ENCODE measurements around the gene PRICKLE4. TPM values are rescaled to one million over a fixed set of nuclear protein-coding genes. Genes with fewer than 3 reads are reported as not detected.

Gene PRICKLE4
- total and polyA plus RNA-seq, 2 of the 13 experiments (the other 11 are each of a cell fraction or from before 2014, with no cell fraction given), result 0.92 to 1.2 TPM

GRCh38 chr6:41777551-41778285, 2.9 kb upstream of the PRICKLE4 start:
- Histone ChIP-seq H2AFZ (ENCODE audit: low read length) (no peak overlapping the region), H3K9me3 (ENCODE audit: low read length) (no peaks in the 10 kb centered on the region), H4K20me1 (ENCODE audit: insufficient read depth, low read length) (no peaks in the 10 kb centered on the region), H3K27me3 (ENCODE audit: control insufficient read depth in 1 of 2, insufficient read depth in 2 of 2, low read length in 2 of 2) (no peaks in the 10 kb centered on the region; a peak in 2 of 5 replicates), H3K4me1 (ENCODE audit: insufficient read depth, low read length) (peaks cover 34% of the 10 kb centered on the region), H3K27ac (ENCODE audit: extremely low read length, insufficient read depth, low read length) (no peak overlapping the region), H3K36me3 (replicated peaks in 1 of 2; ENCODE audit: control insufficient read depth in 1 of 2, insufficient read depth in 2 of 2, low read length in 2 of 2) (peaks cover 9 to 25% of the 10 kb centered on the region in 2 experiments), H3K4me2 (ENCODE audit: low read depth, low read length) (no peak overlapping the region), H3K79me2 (ENCODE audit: insufficient read depth, low read length) (peaks cover 4% of the 10 kb centered on the region), H3K9ac (ENCODE audit: insufficient read depth, low read depth, low read length) (no peak overlapping the region), H3K4me3 (replicated peaks in 1 of 3; ENCODE audit: insufficient read depth in 1 of 3, low read depth in 2 of 3, low read length in 3 of 3) (no peak overlapping the region)
- ATAC-seq (no peak), DNase-seq (ENCODE audit: low spot score) (no peak), FAIRE-seq (no peak)
- WGBS (ENCODE audit: low lambda C conversion rate), result 91% methylated on average over 5 of the region's 5 CpGs
- no TSS peak for BruUV-seq (replicated peaks)
- TF ChIP-seq CBX2 (IDR thresholded peaks at IDR 0.05; ENCODE audit: low read depth, low read length) (no peak), CBX2 (CRISPR knock-in tag; IDR thresholded peaks at IDR 0.05; ENCODE audit: low read depth) (no peak), JUND (CRISPR knock-in tag; IDR thresholded peaks at IDR 0.05) (no peak), SNAI1 (CRISPR knock-in tag; IDR thresholded peaks at IDR 0.05; ENCODE audit: borderline replicate concordance) (no peak), MIER2 (CRISPR knock-in tag; IDR thresholded peaks at IDR 0.05) (no peak), MAFF (IDR thresholded peaks at IDR 0.05; ENCODE audit: low read depth, low read length) (no peak), RFXANK (CRISPR knock-in tag; IDR thresholded peaks at IDR 0.05) (no peak), E2F1 (CRISPR knock-in tag; IDR thresholded peaks at IDR 0.05) (no peak), ZNF33A (CRISPR knock-in tag; IDR thresholded peaks at IDR 0.05; ENCODE audit: borderline replicate concordance) (no peak), ASH2L (IDR thresholded peaks at IDR 0.05; ENCODE audit: insufficient read length, low read depth, low read length) (no peak), NR2C2 (CRISPR knock-in tag; IDR thresholded peaks at IDR 0.05; ENCODE audit: borderline replicate concordance) (no peak), ZNF225 (CRISPR knock-in tag; IDR thresholded peaks at IDR 0.05) (no peak), ZNF878 (CRISPR knock-in tag; IDR thresholded peaks at IDR 0.05) (no peak), KDM4B (CRISPR knock-in tag; IDR thresholded peaks at IDR 0.05) (no peak), DR1 (CRISPR knock-in tag; IDR thresholded peaks at IDR 0.05) (no peak)
- in situ Hi-C loops (cut with HindIII; ENCODE audit: extremely low pct_ligation_motif_present, low pct_unique_long_range_greater_than_20kb) (loop anchor here (5.0 to 25.0 kb wide), 2 partner anchors 40 to 435 kb away; partner anchors contain the start of genes MRPS10 and TFEB), intact Hi-C loops (cut with micrococcal nuclease; ENCODE audit: unreplicated experiment) (loop anchor here (5.0 kb wide), 1 partner anchor 175 kb away; no protein-coding TSS in a partner anchor)
- ChIA-PET CTCF (ENCODE audit: low intra/inter-chr PET ratio, low total read pairs) (interaction anchor here (4.1 to 4.4 kb wide), 2 partner anchors 42 to 72 kb away, joined by 44 to 61 read pairs; partner anchors contain the start of gene TFEB), POLR2A (interaction anchor here (1.7 to 1.8 kb wide), 2 partner anchors 9 to 44 kb away, joined by 6 to 8 read pairs; no protein-coding TSS in a partner anchor)

Data from HepG2 (cell line).